K562 (cell line): ENCODE results near the gene DLAT. TPM values are rescaled to one million over a fixed set of nuclear protein-coding genes. Genes with fewer than 3 reads are reported as not detected.

Experiments
- CBX2 ChIP-seq: fragments of 200-600 bp; sonication (generic); IDR thresholded peaks from one replicate; pipeline ENCODE4 v1.6.1; 2012; ENCODE audit warnings: mild to moderate bottlenecking, low read length, inconsistent platforms; ENCODE audit not compliant: insufficient read depth, poor library complexity, severe bottlenecking
- CREB1 ChIP-seq, 2 experiments: sonication (generic) in 1 of 2; formaldehyde crosslinking in 1 of 2; IDR thresholded peaks; 2 replicates each; pipeline versions ENCODE4 v1.6.1 to v1.8.0; 2012 to 2022; ENCODE audit warnings: inconsistent platforms in 1 of 2, mild to moderate bottlenecking in 1 of 2, missing genetic modification reagents in 1 of 2, moderate library complexity in 1 of 2
- KLF1 ChIP-seq: fragments of 450-650 bp; IDR thresholded peaks from 2 replicates; pipeline ENCODE4 v1.6.1; 2016; ENCODE audit warnings: missing genetic modification characterization, missing compliant biosample characterization
- MAX ChIP-seq: sonication (generic); formaldehyde crosslinking; IDR thresholded peaks from 2 replicates; pipeline ENCODE4 v1.9.0; 2022; ENCODE audit warnings: mild to moderate bottlenecking, missing genetic modification reagents
- OTX1 ChIP-seq: fragments of 450-650 bp; formaldehyde crosslinking; IDR thresholded peaks from 2 replicates; pipeline ENCODE4 v1.4.0; 2022; ENCODE audit warnings: mild to moderate bottlenecking
- YY1 ChIP-seq, 3 experiments: IDR thresholded peaks; 2 replicates each; pipeline ENCODE4 v1.6.1; 2011; ENCODE audit warnings: low read length in 2 of 3, mild to moderate bottlenecking in 2 of 3, moderate library complexity in 2 of 3, borderline replicate concordance in 1 of 3, control low read depth in 1 of 3, low read depth in 1 of 3; ENCODE audit not compliant: insufficient read depth in 3 of 3, insufficient replicate concordance in 2 of 3, control insufficient read depth in 1 of 3, insufficient read length in 1 of 3; ENCODE audit errors: extremely low read depth in 1 of 3
- ZBTB49 ChIP-seq: sonication (generic); formaldehyde crosslinking; IDR thresholded peaks from 2 replicates; pipeline ENCODE4 v1.8.0; 2022; ENCODE audit warnings: missing genetic modification reagents, mild to moderate bottlenecking, borderline replicate concordance
- ZNF140 ChIP-seq: fragments of 250-450 bp; sonication (Bioruptor Pico); IDR thresholded peaks from 2 replicates; pipeline ENCODE4 v1.8.0; 2021; ENCODE audit warnings: moderate library complexity, mild to moderate bottlenecking, inconsistent platforms
- ZNF696 ChIP-seq: fragments of 250-450 bp; sonication (Bioruptor Pico); conservative IDR thresholded peaks from 2 replicates; pipeline ENCODE4 v1.4.0; 2020; ENCODE audit warnings: mild to moderate bottlenecking, moderate library complexity
- polyA plus RNA-seq, 8 experiments: library from polyadenylated mRNA; depleted of rRNA in 4 of 8; stranded (reverse) in 5 of 8; unstranded in 3 of 8; fragments of >200 nt; fragmentation: Nextera tagmentation in 2 of 8; fragmentation: Illumina TruSeq in 1 of 8; extraction: Ambion mirVana in 2 of 8; extraction: Trizol in 1 of 8; gene quantifications; 2 replicates each; pipeline versions ENCODE4 v1.2.1 to v1.2.3, GENCODE V29; 2011 to 2014; ENCODE audit warnings: inconsistent platforms in 1 of 8, missing spikeins in 1 of 8
- total RNA-seq, 7 experiments: library from RNA; depleted of rRNA in 6 of 7; stranded (reverse); fragments of >200 nt in 6 of 7; fragmentation: Illumina TruSeq in 2 of 7; extraction: Trizol in 2 of 7; gene quantifications; 2 replicates each; pipeline versions ENCODE4 v1.2.1 to v1.2.3, GENCODE V29; 2011 to 2021; ENCODE audit warnings: low replicate concordance in 1 of 7
- TF ChIP-seq, protein P1 (sequence below): fragments of 250-450 bp; sonication (Bioruptor Pico); IDR thresholded peaks from 2 replicates; pipeline ENCODE4 v1.8.0; 2021; ENCODE audit warnings: mild to moderate bottlenecking, moderate library complexity
- TF ChIP-seq, protein P2 (sequence below): IDR thresholded peaks from 2 replicates; pipeline ENCODE4 v1.6.1; 2011; ENCODE audit warnings: borderline replicate concordance, low read depth, mild to moderate bottlenecking, moderate library complexity, low read length; ENCODE audit not compliant: insufficient read depth, poor library complexity, severe bottlenecking
- TF ChIP-seq, protein P3 (sequence below): fragments of 450-650 bp; IDR thresholded peaks from 2 replicates; pipeline ENCODE4 v1.6.1; 2016; ENCODE audit warnings: low read depth, mild to moderate bottlenecking, moderate library complexity
- TF ChIP-seq, protein P4 (sequence below), 2 experiments: fragments of 150-350 bp in 1 of 2; IDR thresholded peaks; 2 replicates each; pipeline ENCODE4 v1.6.1; 2012 to 2016; ENCODE audit warnings: low read depth in 2 of 2, low read length in 2 of 2, mild to moderate bottlenecking in 1 of 2, moderate library complexity in 1 of 2

The DLAT gene
- total and polyA plus RNA-seq, 9 of the 15 experiments (the other 6 are each of a cell fraction or from before 2014, with no cell fraction given) = 41.7 to 152 (median 105) TPM

GRCh38 chr11:112024773-112025678 is at the start of gene DLAT (continued):
- TF ChIP-seq, protein P1, sequence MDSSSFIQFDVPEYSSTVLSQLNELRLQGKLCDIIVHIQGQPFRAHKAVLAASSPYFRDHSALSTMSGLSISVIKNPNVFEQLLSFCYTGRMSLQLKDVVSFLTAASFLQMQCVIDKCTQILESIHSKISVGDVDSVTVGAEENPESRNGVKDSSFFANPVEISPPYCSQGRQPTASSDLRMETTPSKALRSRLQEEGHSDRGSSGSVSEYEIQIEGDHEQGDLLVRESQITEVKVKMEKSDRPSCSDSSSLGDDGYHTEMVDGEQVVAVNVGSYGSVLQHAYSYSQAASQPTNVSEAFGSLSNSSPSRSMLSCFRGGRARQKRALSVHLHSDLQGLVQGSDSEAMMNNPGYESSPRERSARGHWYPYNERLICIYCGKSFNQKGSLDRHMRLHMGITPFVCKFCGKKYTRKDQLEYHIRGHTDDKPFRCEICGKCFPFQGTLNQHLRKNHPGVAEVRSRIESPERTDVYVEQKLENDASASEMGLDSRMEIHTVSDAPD (CRISPR knock-in tag) = no peak
- TF ChIP-seq, protein P2, sequence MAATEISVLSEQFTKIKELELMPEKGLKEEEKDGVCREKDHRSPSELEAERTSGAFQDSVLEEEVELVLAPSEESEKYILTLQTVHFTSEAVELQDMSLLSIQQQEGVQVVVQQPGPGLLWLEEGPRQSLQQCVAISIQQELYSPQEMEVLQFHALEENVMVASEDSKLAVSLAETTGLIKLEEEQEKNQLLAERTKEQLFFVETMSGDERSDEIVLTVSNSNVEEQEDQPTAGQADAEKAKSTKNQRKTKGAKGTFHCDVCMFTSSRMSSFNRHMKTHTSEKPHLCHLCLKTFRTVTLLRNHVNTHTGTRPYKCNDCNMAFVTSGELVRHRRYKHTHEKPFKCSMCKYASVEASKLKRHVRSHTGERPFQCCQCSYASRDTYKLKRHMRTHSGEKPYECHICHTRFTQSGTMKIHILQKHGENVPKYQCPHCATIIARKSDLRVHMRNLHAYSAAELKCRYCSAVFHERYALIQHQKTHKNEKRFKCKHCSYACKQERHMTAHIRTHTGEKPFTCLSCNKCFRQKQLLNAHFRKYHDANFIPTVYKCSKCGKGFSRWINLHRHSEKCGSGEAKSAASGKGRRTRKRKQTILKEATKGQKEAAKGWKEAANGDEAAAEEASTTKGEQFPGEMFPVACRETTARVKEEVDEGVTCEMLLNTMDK = no peak
- TF ChIP-seq ZNF696 (CRISPR knock-in tag) = no peak
- TF ChIP-seq YY1 (IDR thresholded peaks at IDR 0.05; ENCODE audit: borderline replicate concordance in 1 of 3, control insufficient read depth in 1 of 3, extremely low read depth in 1 of 3, insufficient read depth in 3 of 3, insufficient read length in 1 of 3, insufficient replicate concordance in 2 of 3, low read depth in 1 of 3, low read length in 2 of 3) = peak in 2 of 3 experiments; percentile 11 to 52
- peak; percentile 72 for TF ChIP-seq CREB1 (IDR thresholded peaks at IDR 0.05)
- TF ChIP-seq CREB1 (CRISPR knock-in tag; IDR thresholded peaks at IDR 0.05) = peak; percentile 71
- peak; percentile 83 for TF ChIP-seq MAX (CRISPR knock-in tag)
- peak; percentile 88 for TF ChIP-seq OTX1 (CRISPR knock-in tag)
- TF ChIP-seq, protein P3, sequence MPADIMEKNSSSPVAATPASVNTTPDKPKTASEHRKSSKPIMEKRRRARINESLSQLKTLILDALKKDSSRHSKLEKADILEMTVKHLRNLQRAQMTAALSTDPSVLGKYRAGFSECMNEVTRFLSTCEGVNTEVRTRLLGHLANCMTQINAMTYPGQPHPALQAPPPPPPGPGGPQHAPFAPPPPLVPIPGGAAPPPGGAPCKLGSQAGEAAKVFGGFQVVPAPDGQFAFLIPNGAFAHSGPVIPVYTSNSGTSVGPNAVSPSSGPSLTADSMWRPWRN = peak; percentile 40; the same call in 1 of the 2 replicates
- TF ChIP-seq, protein P4, sequence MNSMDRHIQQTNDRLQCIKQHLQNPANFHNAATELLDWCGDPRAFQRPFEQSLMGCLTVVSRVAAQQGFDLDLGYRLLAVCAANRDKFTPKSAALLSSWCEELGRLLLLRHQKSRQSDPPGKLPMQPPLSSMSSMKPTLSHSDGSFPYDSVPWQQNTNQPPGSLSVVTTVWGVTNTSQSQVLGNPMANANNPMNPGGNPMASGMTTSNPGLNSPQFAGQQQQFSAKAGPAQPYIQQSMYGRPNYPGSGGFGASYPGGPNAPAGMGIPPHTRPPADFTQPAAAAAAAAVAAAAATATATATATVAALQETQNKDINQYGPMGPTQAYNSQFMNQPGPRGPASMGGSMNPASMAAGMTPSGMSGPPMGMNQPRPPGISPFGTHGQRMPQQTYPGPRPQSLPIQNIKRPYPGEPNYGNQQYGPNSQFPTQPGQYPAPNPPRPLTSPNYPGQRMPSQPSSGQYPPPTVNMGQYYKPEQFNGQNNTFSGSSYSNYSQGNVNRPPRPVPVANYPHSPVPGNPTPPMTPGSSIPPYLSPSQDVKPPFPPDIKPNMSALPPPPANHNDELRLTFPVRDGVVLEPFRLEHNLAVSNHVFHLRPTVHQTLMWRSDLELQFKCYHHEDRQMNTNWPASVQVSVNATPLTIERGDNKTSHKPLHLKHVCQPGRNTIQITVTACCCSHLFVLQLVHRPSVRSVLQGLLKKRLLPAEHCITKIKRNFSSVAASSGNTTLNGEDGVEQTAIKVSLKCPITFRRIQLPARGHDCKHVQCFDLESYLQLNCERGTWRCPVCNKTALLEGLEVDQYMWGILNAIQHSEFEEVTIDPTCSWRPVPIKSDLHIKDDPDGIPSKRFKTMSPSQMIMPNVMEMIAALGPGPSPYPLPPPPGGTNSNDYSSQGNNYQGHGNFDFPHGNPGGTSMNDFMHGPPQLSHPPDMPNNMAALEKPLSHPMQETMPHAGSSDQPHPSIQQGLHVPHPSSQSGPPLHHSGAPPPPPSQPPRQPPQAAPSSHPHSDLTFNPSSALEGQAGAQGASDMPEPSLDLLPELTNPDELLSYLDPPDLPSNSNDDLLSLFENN (IDR thresholded peaks at IDR 0.05; ENCODE audit: low read depth in 2 of 2, low read length in 2 of 2) = no peak
- no peak for TF ChIP-seq KLF1 (tag)
- no peak for TF ChIP-seq ZNF140 (CRISPR knock-in tag)
- TF ChIP-seq ZBTB49 = no peak
- TF ChIP-seq CBX2 = no peak
